Adipocyte (in vitro differentiated cells): Measurements from ENCODE around the gene ETV3.
A peak's percentile ranks its signal among the peaks of the same experiment; 100 is the strongest.

Source experiments
- DNase-seq: peaks from one replicate; pipeline ENCODE4 v3.0.0-alpha.2; 2015; ENCODE audit warnings: low read depth
- H3K27me3 ChIP-seq: replicated peaks from 2 replicates; pipeline ENCODE4 v1.7.0; 2013; ENCODE audit warnings: mild to moderate bottlenecking, low read length, moderate library complexity; ENCODE audit not compliant: control insufficient read depth, insufficient read depth
- H3K36me3 ChIP-seq: 2 replicates; pipeline ENCODE4 v1.7.0; 2013; ENCODE audit warnings: low read length, mild to moderate bottlenecking, moderate library complexity; ENCODE audit not compliant: control insufficient read depth, insufficient read depth, severe bottlenecking
- H3K4me1 ChIP-seq: 2 replicates; pipeline ENCODE4 v1.7.0; 2013; ENCODE audit warnings: mild to moderate bottlenecking, low read length, moderate library complexity; ENCODE audit not compliant: control insufficient read depth, insufficient read depth
- H3K4me3 ChIP-seq: 2 replicates; pipeline ENCODE4 v1.7.0; 2013; ENCODE audit warnings: mild to moderate bottlenecking, low read length, moderate library complexity
- H3K9ac ChIP-seq: 2 replicates; pipeline ENCODE4 v1.7.0; 2013; ENCODE audit warnings: mild to moderate bottlenecking, low read length, moderate library complexity
- H3K9me3 ChIP-seq: 2 replicates; pipeline ENCODE4 v1.7.0; 2013; ENCODE audit warnings: mild to moderate bottlenecking, low read length, moderate library complexity; ENCODE audit not compliant: control insufficient read depth

ETV3 gene

DNA sequence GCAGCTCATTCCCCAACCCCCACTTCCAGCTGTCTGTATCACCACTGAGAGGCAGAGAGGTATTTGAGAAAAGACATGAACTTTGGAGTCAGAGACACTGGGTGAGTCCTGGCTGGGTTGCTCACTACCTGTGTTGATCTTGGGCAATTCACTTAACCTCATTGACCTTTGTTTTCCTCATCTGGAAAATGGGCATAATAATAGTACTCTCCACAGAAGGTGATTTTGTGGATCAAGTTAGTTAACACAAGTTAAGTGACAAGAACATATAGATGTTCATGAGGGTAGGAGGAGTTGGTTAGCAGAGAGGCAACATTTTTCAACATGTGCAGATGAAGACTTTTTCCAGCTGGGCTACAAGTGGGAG lies 21.5 kb downstream of the ETV3 start:
- H3K27me3 ChIP-seq = peaks cover 17% of the 10 kb centered on the region
- H3K9ac ChIP-seq = no peak overlapping the region
- H3K9me3 ChIP-seq = no peaks in the 10 kb centered on the region
- H3K4me1 ChIP-seq = no peaks in the 10 kb centered on the region
- DNase-seq = no peak
- H3K4me3 ChIP-seq = no peak overlapping the region
- H3K36me3 ChIP-seq = peaks cover 5% of the 10 kb centered on the region

DNA sequence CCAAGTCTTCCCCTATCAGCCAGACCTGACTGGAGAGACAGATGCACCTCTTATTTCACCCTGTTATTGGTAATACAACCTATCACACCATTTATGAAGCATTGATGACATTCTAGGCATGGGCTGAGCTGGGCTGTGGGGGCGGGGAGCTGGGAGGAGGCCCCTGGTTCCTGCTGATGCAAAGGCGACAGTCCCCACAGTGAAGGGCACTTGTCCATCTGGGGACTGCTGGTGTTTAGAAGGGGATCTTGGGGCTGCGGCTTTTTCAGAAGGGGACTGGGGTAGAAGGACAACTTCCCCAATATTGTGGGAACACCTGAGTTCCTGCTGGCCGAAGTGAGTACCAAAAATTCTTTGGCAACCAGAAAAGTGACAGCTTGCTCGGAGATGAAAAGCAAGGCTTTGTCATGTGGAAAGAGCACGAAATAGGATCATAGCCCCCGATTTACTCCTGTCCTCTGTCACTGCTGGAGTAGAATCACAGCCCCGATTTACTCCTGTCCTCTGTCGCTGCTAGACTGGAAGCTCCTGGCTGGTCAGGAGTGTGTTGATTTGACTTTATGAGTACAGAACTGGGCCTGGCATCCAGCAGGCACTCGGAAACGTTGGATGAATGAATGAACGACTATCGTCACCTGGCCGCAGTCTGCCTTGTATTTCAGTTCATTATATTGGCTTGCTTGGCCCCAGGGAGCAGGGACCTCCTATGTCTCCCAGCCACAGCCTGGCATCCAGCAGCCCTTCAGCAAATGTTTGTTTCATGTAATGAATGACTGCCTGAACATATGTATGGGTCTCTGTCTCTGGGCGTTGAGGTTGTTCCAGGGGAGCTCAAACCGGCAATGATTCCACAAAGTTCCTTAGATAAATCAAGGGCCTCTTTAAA lies 22.1 kb downstream of the ETV3 start:
- peaks cover 17% of the 10 kb centered on the region for H3K27me3 ChIP-seq
- H3K4me1 ChIP-seq = no peaks in the 10 kb centered on the region
- no peak for DNase-seq
- H3K36me3 ChIP-seq = peaks cover 5% of the 10 kb centered on the region
- H3K4me3 ChIP-seq = no peak overlapping the region
- no peaks in the 10 kb centered on the region for H3K9me3 ChIP-seq
- H3K9ac ChIP-seq = no peak overlapping the region

DNA sequence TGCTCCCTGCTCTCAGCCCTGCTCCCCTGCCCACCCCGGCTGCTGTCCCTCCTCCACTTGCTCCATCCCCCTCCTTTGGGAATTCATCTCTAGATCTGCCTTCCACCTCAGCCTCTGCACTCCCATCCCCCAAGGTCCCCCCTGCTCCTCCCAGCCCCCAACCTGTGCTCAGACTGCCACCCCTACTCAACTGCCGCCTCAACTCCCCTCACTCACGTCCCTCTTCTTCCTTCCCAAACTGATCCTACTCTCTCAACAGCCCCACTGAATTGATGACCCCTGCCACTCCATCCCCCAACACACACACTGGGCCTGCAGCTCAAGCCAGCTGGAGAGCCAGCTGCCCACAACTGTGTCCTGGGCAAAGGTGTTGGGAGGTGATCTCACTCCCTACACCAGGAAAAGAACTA lies 22.8 kb downstream of the ETV3 start:
- no peaks in the 10 kb centered on the region for H3K9me3 ChIP-seq
- no peak overlapping the region for H3K4me3 ChIP-seq
- no peaks in the 10 kb centered on the region for H3K4me1 ChIP-seq
- no peak for DNase-seq
- H3K36me3 ChIP-seq = no peaks in the 10 kb centered on the region
- H3K27me3 ChIP-seq = peaks cover 17% of the 10 kb centered on the region
- H3K9ac ChIP-seq = no peak overlapping the region

DNA sequence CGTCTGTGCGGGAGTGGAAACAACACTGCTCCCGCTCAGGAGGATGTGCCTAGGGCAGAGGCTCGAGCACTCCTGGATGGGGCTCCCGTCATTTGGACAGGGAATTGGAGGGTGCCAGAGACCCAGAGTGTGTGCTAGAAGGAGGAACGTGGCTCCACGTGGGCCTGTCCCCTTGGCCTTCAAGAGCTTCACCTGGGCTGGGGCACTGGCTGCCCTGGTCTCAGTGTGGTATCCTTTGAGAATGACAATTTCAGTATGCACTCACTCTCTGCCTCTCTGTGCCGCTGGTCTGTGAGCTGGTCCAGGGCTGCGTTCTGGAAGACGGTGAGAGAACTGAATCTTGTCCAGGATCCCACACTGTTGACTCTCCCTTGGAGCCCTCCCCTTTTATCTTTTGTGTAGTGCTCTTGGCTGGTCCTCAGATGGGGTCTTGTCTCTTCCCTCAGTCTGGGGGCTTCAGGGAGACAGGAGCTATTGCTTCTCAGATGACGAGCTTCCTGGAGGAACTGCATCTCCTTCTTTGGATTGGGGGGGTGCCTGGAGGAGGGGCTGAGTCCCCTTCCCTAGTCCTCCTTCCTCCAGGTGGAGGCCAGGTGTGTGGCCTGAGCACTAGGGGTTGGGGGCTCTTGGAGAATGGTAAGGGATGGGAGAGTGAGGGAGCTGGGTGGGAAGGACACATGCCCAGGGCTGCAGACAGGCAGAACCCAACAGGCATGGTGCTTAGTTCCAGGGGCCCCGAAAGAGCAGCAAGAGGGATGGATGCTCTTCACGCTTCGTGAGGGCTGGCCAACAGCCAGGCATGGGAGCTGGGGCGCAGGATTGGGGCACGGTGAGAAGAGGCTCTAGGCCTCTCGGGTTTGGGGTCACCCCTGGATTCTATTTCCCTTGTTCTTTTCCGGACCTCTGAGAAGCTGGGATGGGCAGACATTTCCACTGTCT lies 23.7 kb downstream of the ETV3 start:
- Histone ChIP-seq H3K27me3 (peaks cover 17% of the 10 kb centered on the region), H3K36me3 (no peaks in the 10 kb centered on the region), H3K4me3 (no peak overlapping the region), H3K4me1 (no peaks in the 10 kb centered on the region), H3K9ac (no peak overlapping the region), H3K9me3 (no peaks in the 10 kb centered on the region)
- DNase-seq = no peak

DNA sequence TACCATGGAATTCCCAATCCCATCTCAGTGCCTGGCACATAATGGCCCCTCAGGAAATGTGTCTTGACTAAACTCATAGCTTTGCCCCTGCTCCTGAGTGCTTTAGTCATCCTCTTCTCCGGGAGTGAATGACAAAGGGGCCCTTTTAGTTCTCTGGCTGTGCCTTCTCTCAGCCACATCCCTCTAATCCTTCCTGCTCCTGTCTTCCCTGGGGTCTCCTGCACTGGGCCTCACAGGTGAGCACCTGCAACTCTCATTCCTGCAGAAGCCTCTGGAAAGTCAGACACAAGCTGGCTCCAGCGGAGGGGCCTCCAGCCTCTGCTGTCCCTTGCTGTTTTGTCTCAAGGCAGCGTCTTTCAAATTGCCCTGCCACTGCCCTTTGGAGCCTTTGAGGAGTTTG lies 24.6 kb downstream of the ETV3 start:
- no peaks in the 10 kb centered on the region for H3K4me1 ChIP-seq

DNA sequence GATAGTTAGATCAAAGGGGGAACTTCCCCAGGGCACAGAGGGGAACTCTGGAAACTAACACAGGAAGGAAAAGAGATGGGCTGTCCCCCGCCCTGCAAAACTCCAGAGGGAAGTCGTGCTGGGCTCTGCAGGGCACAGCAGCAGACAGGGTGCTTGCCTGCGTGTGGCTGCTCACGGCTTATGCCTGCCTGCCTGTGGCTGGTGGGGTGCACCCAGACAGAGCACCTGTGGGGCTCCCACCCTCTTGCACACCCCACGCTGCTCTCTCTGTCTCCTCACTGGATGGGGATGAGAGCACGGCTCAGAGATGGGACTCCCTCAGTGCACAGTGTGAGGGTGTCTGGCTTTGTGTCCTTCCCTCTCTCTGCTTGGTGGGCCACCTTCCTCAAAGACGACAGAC lies 25.1 kb downstream of the ETV3 start:
- no peaks in the 10 kb centered on the region for H3K9me3 ChIP-seq
- no peaks in the 10 kb centered on the region for H3K4me1 ChIP-seq
- DNase-seq = no peak
- H3K27me3 ChIP-seq = peaks cover 20% of the 10 kb centered on the region
- H3K36me3 ChIP-seq = no peaks in the 10 kb centered on the region
- H3K4me3 ChIP-seq = no peak overlapping the region
- no peak overlapping the region for H3K9ac ChIP-seq

More for the DNA sequence above, 24.6 kb downstream of the ETV3 start:
- no peak for DNase-seq
- Histone ChIP-seq H3K9me3 (no peaks in the 10 kb centered on the region), H3K4me3 (no peak overlapping the region), H3K27me3 (peaks cover 18% of the 10 kb centered on the region), H3K9ac (no peak overlapping the region), H3K36me3 (no peaks in the 10 kb centered on the region)

DNA sequence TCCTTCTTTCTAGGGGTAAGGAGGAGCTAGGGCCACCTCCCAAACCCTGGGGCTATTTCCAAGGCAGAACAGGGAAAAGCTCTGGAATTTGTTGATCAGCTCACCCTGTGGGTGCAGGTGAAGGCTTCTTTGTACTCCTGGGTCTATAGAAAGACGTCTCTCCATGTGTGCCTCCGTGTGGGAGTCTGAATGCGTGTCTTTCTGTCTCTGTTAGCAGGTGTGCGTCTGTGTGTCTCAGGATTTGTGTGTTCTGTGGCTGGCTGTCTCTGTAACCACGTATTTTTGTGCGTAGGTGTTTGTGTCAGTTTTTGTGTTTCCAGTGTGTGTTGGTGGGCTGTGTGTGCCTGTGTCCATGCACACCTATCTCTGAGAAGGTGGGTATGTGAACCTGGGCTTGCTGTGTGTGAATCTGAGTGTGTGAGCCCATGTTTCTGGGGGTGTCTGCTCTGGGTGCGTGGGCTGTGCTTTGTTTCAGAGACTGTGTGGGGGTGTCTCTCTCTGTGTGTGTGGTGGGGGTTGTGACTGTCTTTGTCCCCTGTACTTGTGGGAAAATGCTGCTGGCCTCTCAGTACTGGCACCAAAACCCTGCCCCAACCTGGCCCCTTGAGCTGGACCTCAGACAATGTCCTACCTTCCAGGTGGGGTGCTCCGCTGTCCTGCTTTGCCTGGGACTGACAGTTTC lies 25.9 kb downstream of the ETV3 start:
- no peaks in the 10 kb centered on the region for H3K9me3 ChIP-seq
- H3K36me3 ChIP-seq = no peaks in the 10 kb centered on the region
- no peaks in the 10 kb centered on the region for H3K4me1 ChIP-seq
- no peak overlapping the region for H3K9ac ChIP-seq
- no peak overlapping the region for H3K4me3 ChIP-seq
- H3K27me3 ChIP-seq = peaks cover 20% of the 10 kb centered on the region
- no peak for DNase-seq

DNA sequence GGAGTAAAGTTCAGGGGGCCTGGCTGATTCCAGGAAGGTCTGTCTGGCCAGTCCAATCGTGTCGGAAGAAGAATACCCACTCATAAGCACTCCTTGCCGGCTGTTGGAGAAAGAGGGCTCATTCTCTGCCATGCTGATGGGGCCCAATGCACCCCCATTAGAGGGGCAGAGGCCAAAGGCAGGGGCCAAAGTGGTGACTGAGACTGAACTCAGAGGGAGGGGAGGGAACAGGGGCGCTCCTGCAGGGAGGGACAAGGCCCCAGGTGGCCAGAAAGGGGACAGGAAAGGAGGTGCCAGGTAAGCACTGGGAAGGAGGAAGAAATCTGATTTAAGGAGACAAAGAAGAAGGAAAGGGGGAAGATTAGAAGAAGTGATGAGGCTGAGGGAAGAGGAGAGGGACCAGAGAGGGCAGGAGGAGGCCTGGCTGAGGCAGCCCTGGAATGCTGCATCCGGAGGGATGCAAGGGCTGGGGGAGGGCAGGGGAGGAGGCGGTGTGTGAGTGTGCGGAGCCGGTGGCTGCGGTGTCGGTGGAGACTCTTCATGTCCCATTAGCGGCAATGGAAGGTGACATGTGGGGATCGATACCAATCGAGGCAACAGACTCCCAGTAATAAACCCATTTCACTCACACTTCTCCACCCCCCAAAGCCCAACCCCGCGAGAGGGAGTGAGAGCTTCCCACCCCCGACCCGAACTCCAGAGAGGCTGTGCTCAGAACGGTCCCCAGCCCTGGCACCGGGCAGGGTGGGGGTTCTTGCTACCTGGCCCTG lies 26.6 kb downstream of the ETV3 start:
- no peaks in the 10 kb centered on the region for H3K36me3 ChIP-seq
- no peaks in the 10 kb centered on the region for H3K4me1 ChIP-seq
- peaks cover 20% of the 10 kb centered on the region for H3K27me3 ChIP-seq
- no peak overlapping the region for H3K9ac ChIP-seq
- DNase-seq = no peak
- no peaks in the 10 kb centered on the region for H3K9me3 ChIP-seq
- no peak overlapping the region for H3K4me3 ChIP-seq

DNA sequence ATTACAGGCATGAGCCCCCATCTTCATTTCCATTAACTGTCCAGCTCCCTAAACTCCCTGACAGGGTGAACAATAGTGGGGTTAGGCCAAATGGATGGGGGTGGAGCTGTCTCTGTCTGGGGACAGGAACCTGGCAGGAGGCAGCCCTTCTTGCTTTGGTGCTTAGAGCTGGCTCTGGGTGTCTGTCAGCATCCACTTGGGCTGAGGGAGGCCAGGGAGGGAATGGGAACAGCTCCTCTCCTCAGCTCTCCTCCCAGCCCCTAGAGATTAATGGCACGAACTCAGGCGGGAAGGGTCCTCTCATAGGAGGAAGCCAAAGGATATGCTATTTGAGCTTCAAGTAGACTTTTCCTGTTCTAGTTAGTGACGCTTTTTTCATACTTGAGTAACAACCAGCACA lies 27.5 kb downstream of the ETV3 start:
- Histone ChIP-seq H3K9ac (no peak overlapping the region), H3K4me1 (no peaks in the 10 kb centered on the region), H3K36me3 (no peaks in the 10 kb centered on the region), H3K27me3 (peaks cover 20% of the 10 kb centered on the region), H3K4me3 (no peak overlapping the region), H3K9me3 (no peaks in the 10 kb centered on the region)
- DNase-seq = no peak

DNA sequence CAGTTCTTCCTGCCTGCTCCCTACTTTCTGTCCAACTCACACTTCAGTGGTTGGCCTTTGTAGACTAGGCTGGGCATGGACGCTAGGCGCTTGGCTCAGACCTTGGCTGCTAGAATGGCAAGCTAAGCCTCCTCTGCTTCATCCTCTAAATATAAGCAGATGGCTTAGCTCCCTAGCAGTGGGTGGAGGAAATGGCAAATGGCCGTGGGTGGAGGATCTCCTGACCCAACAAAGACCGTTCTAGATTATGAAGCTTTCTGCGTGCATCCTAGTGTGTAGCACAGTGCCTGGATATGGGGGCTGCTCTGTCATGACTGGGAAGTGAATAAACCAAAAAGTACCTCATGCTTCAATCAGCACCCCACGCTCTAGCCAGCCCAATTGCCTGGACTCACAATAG lies 28.2 kb downstream of the ETV3 start:
- DNase-seq = peak; percentile 7
- Histone ChIP-seq H3K36me3 (no peaks in the 10 kb centered on the region), H3K9me3 (no peaks in the 10 kb centered on the region), H3K4me1 (no peaks in the 10 kb centered on the region), H3K27me3 (peaks cover 20% of the 10 kb centered on the region), H3K4me3 (no peak overlapping the region), H3K9ac (no peak overlapping the region)
